Kidney (tissue), 14 donors: ENCODE data around the gene XAB2. TPM values are rescaled to one million over a fixed set of nuclear protein-coding genes. Genes with fewer than 3 reads are reported as not detected.

Experiments used
- DNase-seq, 5 donors: peaks; one replicate each; pipeline ENCODE4 v3.0.0-alpha.2; 2013 to 2020
- FAIRE-seq: peaks from 2 replicates; lab custom pipeline; 2012; peaks lifted over from hg19 to GRCh38; lab: Jason Lieb, UNC
- H3K27ac ChIP-seq, 2 donors: one replicate each; pipeline ENCODE4 v1.7.0; 2013; ENCODE audit warnings: low read depth in 2 of 2, low read length in 2 of 2, inconsistent platforms in 1 of 2
- H3K27me3 ChIP-seq: one replicate; pipeline ENCODE4 v1.7.1; 2013; ENCODE audit warnings: low read length, inconsistent platforms; ENCODE audit not compliant: control insufficient read depth, insufficient read depth
- H3K36me3 ChIP-seq, 3 donors: one replicate each; pipeline versions ENCODE4 v1.7.0 to v1.7.1; 2013; ENCODE audit warnings: low read length in 3 of 3, control low read depth in 1 of 3, inconsistent platforms in 1 of 3; ENCODE audit not compliant: insufficient read depth in 3 of 3, control insufficient read depth in 2 of 3
- H3K4me1 ChIP-seq, 3 donors: one replicate each; pipeline versions ENCODE4 v1.7.0 to v1.7.1; 2013; ENCODE audit warnings: low read length in 3 of 3, inconsistent platforms in 1 of 3, low read depth in 1 of 3; ENCODE audit not compliant: control insufficient read depth in 2 of 3, insufficient read depth in 2 of 3
- H3K4me3 ChIP-seq, 3 donors: one replicate each; pipeline versions ENCODE4 v1.7.0 to v1.8.1; 2013; ENCODE audit warnings: low read length in 3 of 3, control low read depth in 1 of 3, inconsistent platforms in 1 of 3
- H3K9ac ChIP-seq, 3 donors: one replicate each; pipeline versions ENCODE4 v1.7.0 to v1.7.1; 2013; ENCODE audit warnings: low read length in 3 of 3, control low read depth in 1 of 3, inconsistent platforms in 1 of 3
- H3K9me3 ChIP-seq, 3 donors: one replicate each; pipeline versions ENCODE4 v1.7.0 to v1.7.1; 2013; ENCODE audit warnings: low read length in 3 of 3, control low read depth in 1 of 3, inconsistent platforms in 1 of 3; ENCODE audit not compliant: control insufficient read depth in 2 of 3, insufficient read depth in 1 of 3
- intact Hi-C: fragments of 100-400 bp; cut with DNase I; formaldehyde crosslinking; loops from one replicate; pipeline ENCODE4 v1.11.1; 2022
- polyA plus RNA-seq: library from polyadenylated mRNA; stranded (reverse); fragments of 350-450 nt; fragmentation: Illumina TruSeq; extraction: RNeasy Lipid Tissue Mini Kit (QIAGEN cat#74804); gene quantifications from one replicate; pipeline ENCODE4 v1.2.3, GENCODE V29; 2014; ENCODE audit warnings: low read depth, low replicate concordance; ENCODE audit not compliant: insufficient read depth
- total RNA-seq: library from RNA; stranded (reverse); fragmentation: NEBNext Ultra II Directional; extraction: Animal tissue kit (Norgen Biotek cat#: 25700); gene quantifications from one replicate; pipeline ENCODE4 v1.2.1, GENCODE V29; 2021
- TF ChIP-seq, protein P1 (sequence below): IDR thresholded peaks from 3 replicates; pipeline ENCODE4 v1.5.1; 2012; ENCODE audit warnings: mild to moderate bottlenecking, moderate library complexity, borderline replicate concordance; ENCODE audit not compliant: insufficient read depth; ENCODE audit errors: extremely low read depth
- donor health status: control.
- donor health status: control.
- donor health status: control.
- donor health status: control.
- donor health status: control.
- donor health status: DM: yes; HTN: yes; CAD: no.
- donor health status: Normal renal cell carcinoma (clear cell type).

Gene XAB2
- total and polyA plus RNA-seq, 2 donors from 2014 or later = 34.2 to 44.4 TPM

DNA sequence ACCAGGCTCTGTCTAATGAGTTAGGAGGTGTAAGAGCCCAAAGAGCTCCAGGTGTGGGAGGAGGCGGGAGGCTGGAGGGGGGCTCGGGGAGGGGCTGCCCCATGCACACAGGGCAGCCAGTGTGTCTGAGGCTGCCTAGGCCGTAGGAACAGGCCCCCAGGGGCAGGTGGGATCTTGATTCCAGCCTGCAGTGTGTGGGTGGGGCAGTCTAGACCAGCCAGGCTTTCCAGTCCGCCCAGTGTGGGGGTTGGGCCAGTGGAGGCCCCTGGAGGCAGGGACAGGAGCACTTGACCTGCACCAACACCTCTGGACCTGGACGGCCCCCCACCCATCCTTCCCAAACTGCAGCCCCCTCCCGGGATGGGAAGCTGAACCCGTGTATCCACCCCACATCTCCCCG is 39.1 kb downstream of the XAB2 start:
- Histone ChIP-seq H3K36me3 (no peaks in the 10 kb centered on the region), H3K27me3 (no peaks in the 10 kb centered on the region), H3K9me3 (no peaks in the 10 kb centered on the region), H3K9ac (no peak overlapping the region), H3K27ac (no peak overlapping the region), H3K4me1 (no peaks in the 10 kb centered on the region), H3K4me3 (no peak overlapping the region)
- intact Hi-C loops = no loop called here
- FAIRE-seq (no peak), DNase-seq (peak in 2 of 5 donors; percentile 26 to 29)
- TF ChIP-seq, protein P1, sequence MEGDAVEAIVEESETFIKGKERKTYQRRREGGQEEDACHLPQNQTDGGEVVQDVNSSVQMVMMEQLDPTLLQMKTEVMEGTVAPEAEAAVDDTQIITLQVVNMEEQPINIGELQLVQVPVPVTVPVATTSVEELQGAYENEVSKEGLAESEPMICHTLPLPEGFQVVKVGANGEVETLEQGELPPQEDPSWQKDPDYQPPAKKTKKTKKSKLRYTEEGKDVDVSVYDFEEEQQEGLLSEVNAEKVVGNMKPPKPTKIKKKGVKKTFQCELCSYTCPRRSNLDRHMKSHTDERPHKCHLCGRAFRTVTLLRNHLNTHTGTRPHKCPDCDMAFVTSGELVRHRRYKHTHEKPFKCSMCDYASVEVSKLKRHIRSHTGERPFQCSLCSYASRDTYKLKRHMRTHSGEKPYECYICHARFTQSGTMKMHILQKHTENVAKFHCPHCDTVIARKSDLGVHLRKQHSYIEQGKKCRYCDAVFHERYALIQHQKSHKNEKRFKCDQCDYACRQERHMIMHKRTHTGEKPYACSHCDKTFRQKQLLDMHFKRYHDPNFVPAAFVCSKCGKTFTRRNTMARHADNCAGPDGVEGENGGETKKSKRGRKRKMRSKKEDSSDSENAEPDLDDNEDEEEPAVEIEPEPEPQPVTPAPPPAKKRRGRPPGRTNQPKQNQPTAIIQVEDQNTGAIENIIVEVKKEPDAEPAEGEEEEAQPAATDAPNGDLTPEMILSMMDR = no peak

DNA sequence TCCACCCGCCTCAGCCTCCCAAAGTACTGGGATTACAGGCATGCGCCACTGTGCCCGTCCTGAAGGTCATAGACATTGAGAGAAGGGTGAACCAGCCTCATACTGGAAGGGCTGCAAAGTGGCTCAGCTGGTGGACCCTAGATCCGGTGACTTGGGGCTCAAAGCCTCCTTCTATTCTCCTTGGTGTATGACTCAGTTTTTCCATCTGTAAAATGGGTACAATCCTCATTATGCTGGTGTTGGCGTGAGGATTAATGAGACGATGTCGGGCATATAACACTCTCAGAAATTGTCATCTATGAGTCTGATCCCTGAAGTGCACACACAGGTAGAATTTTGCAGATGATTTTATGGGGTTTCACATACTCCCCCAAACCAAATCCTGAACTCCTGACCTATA is 39.5 kb downstream of the XAB2 start:
- intact Hi-C loops = no loop called here
- H3K9ac ChIP-seq = no peak overlapping the region
- H3K9me3 ChIP-seq = no peaks in the 10 kb centered on the region
- TF ChIP-seq, protein P1 = no peak
- no peak for FAIRE-seq
- DNase-seq = no peak
- H3K4me3 ChIP-seq = no peak overlapping the region
- H3K27ac ChIP-seq = no peak overlapping the region
- no peaks in the 10 kb centered on the region for H3K36me3 ChIP-seq
- H3K4me1 ChIP-seq = no peaks in the 10 kb centered on the region
- no peaks in the 10 kb centered on the region for H3K27me3 ChIP-seq

DNA sequence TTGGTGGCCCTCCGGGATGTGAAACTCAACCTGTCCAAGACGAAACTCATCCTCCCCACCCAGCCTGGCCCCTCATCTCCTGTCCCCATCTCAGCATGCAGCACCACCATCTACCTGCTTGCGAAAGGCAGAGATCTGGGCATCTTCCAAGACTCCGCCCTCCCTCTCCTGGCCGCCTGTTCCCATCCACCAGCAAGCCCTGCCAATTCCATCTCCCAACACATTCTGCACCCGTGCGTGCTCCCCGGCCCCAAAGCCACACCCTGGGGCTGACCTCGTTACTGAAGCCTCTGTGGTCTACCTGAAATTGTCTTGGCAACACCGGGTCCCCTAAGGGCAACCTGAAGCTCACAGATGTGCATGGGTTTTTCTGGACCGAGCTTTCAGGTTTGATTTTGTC is 46.9 kb downstream of the XAB2 start:
- no peak for DNase-seq
- Histone ChIP-seq H3K27ac (no peak overlapping the region), H3K4me1 (no peaks in the 10 kb centered on the region), H3K9me3 (no peaks in the 10 kb centered on the region), H3K27me3 (no peaks in the 10 kb centered on the region), H3K4me3 (no peak overlapping the region), H3K36me3 (no peaks in the 10 kb centered on the region), H3K9ac (no peak overlapping the region)
- intact Hi-C loops = no loop called here
- TF ChIP-seq, protein P1 = no peak
- FAIRE-seq = no peak

DNA sequence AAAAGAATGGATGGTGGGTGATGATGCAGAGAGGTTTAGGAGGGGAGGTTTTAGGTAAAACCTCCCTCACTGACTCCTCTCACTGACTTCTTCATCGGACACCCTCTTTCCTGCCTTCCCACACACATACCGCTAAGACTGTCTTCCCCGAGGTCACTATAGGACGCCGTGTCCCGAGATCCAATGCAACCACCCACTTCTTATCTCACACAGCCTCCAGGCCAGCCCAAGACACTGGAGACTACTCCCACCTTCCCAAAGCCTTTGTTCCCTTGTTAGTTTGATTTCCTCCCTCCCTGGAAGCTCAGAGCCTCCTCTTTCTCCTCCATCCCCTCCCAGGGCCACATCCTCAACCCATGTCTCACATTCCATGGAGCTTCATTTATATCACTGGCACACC is 50.2 kb downstream of the XAB2 start:
- TF ChIP-seq, protein P1 = no peak
- no peak for FAIRE-seq

More for the DNA sequence above, 50.2 kb downstream of the XAB2 start:
- intact Hi-C loops = no loop called here
- H3K27ac ChIP-seq = no peak overlapping the region
- no peaks in the 10 kb centered on the region for H3K27me3 ChIP-seq
- H3K4me1 ChIP-seq = no peaks in the 10 kb centered on the region
- H3K4me3 ChIP-seq = no peak overlapping the region
- H3K9ac ChIP-seq = no peak overlapping the region
- H3K9me3 ChIP-seq = no peaks in the 10 kb centered on the region
- H3K36me3 ChIP-seq = no peaks in the 10 kb centered on the region
- no peak for DNase-seq
